HL-60 (cell line): ENCODE measurements around the gene DUSP5.

ENCODE experiments used
- DNase-seq, 2 experiments: peaks; one replicate each; pipeline ENCODE4 v3.0.0-alpha.2; 2010 to 2020; ENCODE audit warnings: low read depth in 1 of 2, low spot score in 1 of 2
- H3K27ac ChIP-seq: fragments of 250-450 bp; sonication (Bioruptor Pico); replicated peaks from 2 replicates; pipeline ENCODE4 v1.5.1; 2020; ENCODE audit warnings: mild to moderate bottlenecking, moderate library complexity
- H3K27me3 ChIP-seq: fragments of 250-450 bp; sonication (Bioruptor Pico); 2 replicates; pipeline ENCODE4 v1.5.1; 2021; ENCODE audit warnings: mild to moderate bottlenecking, moderate library complexity; ENCODE audit not compliant: insufficient read depth, poor library complexity, severe bottlenecking
- H3K4me3 ChIP-seq: replicated peaks from 2 replicates; pipeline ENCODE4 v1.5.1; 2011; ENCODE audit warnings: mild to moderate bottlenecking, control low read depth, low read length; ENCODE audit not compliant: insufficient read depth
- CTCF ChIP-seq: IDR thresholded peaks from one replicate; pipeline ENCODE4 v1.5.1; 2011; ENCODE audit warnings: low read length, control low read depth, inconsistent platforms; ENCODE audit not compliant: insufficient read depth
- GABPA ChIP-seq: IDR thresholded peaks from 2 replicates; pipeline ENCODE4 v1.6.1; 2012; ENCODE audit warnings: low read depth
- POLR2AphosphoS5 ChIP-seq: IDR thresholded peaks from 2 replicates; pipeline ENCODE4 v1.6.1; 2012; ENCODE audit warnings: low read depth
- REST ChIP-seq: IDR thresholded peaks from 2 replicates; pipeline ENCODE4 v1.6.1; 2012; ENCODE audit warnings: low read depth; ENCODE audit not compliant: insufficient replicate concordance
- SPI1 ChIP-seq: IDR thresholded peaks from 2 replicates; pipeline ENCODE4 v1.6.1; 2012; ENCODE audit warnings: low read depth, mild to moderate bottlenecking, borderline replicate concordance
- long read RNA-seq: library from polyadenylated mRNA; unstranded; transcript quantifications from one replicate; pipeline ENCODE4 v2.0.0, GENCODE V29; 2020

DUSP5 gene
- long read RNA-seq: 0 reads

GRCh38 chr10:110497438-110498086, at the start of gene DUSP5:
Gene DUSP5, plus strand, starts transcription at chr10:110497907. Its CDS starts 215 bp downstream, at chr10:110498122.
- H3K4me3 ChIP-seq: peak within 1 kb of the TSS; percentile 63
- peak; percentile 84 to 91 for DNase-seq
- H3K27ac ChIP-seq: peak within 1 kb of the TSS; percentile 19; the same call in 1 of the 2 replicates
- TF ChIP-seq GABPA (peak; percentile 56; the same call in 1 of the 2 replicates), POLR2AphosphoS5 (peak; percentile 79), CTCF (no peak), SPI1 (peak; percentile 93), REST (no peak)
- no peaks in the 10 kb centered on the region for H3K27me3 ChIP-seq

DNA sequence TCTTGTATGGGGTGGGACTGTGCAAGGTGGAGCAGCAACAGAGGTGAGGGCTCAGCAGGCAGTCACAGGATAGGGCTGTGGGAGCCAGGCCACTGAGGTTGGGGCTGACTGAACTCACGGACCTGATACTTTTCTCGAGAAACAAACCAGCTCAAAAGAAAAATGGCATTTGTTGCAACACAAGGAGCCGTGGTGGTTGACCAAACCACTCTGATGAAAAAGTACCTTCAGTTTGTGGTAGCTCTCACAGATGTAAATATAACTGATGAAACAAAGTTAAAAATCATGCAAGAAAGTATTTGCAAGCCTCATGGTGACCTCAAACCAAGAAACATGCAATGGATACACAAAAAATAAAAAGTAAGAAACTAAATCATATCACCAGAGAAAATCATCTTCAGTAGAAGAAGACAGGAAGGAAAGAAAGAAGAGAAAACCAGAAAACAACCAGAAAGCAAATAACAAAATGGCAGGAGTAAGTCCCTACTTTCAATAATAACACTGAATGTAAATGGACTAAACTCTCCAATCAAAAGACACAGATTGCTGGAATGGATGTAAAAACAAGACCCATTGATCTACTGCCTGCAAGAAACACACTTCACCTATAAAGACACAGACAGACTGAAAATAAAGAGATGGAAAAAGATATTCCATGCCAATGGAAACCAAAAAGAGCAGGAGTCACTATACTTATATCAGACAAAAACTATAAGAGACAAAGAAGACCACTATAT, 48.9 kb upstream of the DUSP5 start:
- no peaks in the 10 kb centered on the region for H3K27me3 ChIP-seq
- H3K4me3 ChIP-seq: no peak overlapping the region
- DNase-seq: peak; percentile 52 to 62
- peak overlapping the region; percentile 61 for H3K27ac ChIP-seq
- TF ChIP-seq POLR2AphosphoS5 (0 out of 2 replicates have a peak, but pooled peaks have one; percentile 26), SPI1 (no peak)

- no peak for TF ChIP-seq POLR2AphosphoS5
- no peak for TF ChIP-seq SPI1
- TF ChIP-seq REST: no peak
- TF ChIP-seq CTCF: no peak
- no peak for TF ChIP-seq GABPA
- Histone ChIP-seq H3K27me3 (no peaks in the 10 kb centered on the region), H3K27ac (no peak overlapping the region), H3K4me3 (no peak overlapping the region)
- no peak for DNase-seq
Observed at GRCh38 chr10:110455446-110455845, 42.3 kb upstream of the DUSP5 start.

GRCh38 chr10:110456046-110456445, 41.7 kb upstream of the DUSP5 start:
- DNase-seq: peak in 1 of 2 experiments; percentile 14
- Histone ChIP-seq H3K27me3 (no peaks in the 10 kb centered on the region), H3K4me3 (no peak overlapping the region), H3K27ac (no peak overlapping the region)
- TF ChIP-seq SPI1: no peak
